Head of caudate nucleus (tissue), 42 donors: Measurements from ENCODE around the gene ARMH4.

Experiments used
- DNase-seq, 42 donors: peaks; one replicate each; pipeline versions ENCODE4 v3.0.0 to v3.0.0-alpha.2; 2020 to 2021; ENCODE audit warnings: mixed read lengths in 7 of 42
- intact Hi-C: fragments of 100-400 bp; cut with DNase I; formaldehyde crosslinking; loops from one replicate; pipeline ENCODE4 v1.15.0; 2022

Gene ARMH4

GRCh38 chr14:58073516-58073915 is 78.5 kb downstream of the ARMH4 start:
- no peak for DNase-seq
- intact Hi-C loops: loop anchor here (10.0 kb wide), 1 partner anchor 589 kb away; no protein-coding TSS in a partner anchor

GRCh38 chr14:58072288-58073071 is 79.5 kb downstream of the ARMH4 start:
- intact Hi-C loops: loop anchor here (10.0 kb wide), 1 partner anchor 588 kb away; no protein-coding TSS in a partner anchor
- peak in 34 of 42 donors; percentile 14 to 78 (median 54) for DNase-seq

- intact Hi-C loops: loop anchor here (10.0 kb wide), 1 partner anchor 587 kb away; no protein-coding TSS in a partner anchor
Measured at GRCh38 chr14:58071341-58071740, 80.7 kb downstream of the ARMH4 start.

GRCh38 chr14:58068306-58068705 is 83.7 kb downstream of the ARMH4 start:
- intact Hi-C loops: loop anchor here (10.0 kb wide), 1 partner anchor 194 kb away; no protein-coding TSS in a partner anchor

More at GRCh38 chr14:58071341-58071740, 80.7 kb downstream of the ARMH4 start:
- DNase-seq: no peak

GRCh38 chr14:58066115-58066514 is 85.9 kb downstream of the ARMH4 start:
- no peak for DNase-seq
- intact Hi-C loops: loop anchor here (10.0 kb wide), 1 partner anchor 191 kb away; no protein-coding TSS in a partner anchor

More at GRCh38 chr14:58068306-58068705, 83.7 kb downstream of the ARMH4 start:
- no peak for DNase-seq

- intact Hi-C loops: loop anchor here (10.0 kb wide), 1 partner anchor 187 kb away; no protein-coding TSS in a partner anchor
- DNase-seq: peak in 37 of 42 donors; percentile 13 to 85 (median 50)
Measured at GRCh38 chr14:58061581-58061980, 90.4 kb downstream of the ARMH4 start.

GRCh38 chr14:58060898-58061297 is 91.1 kb downstream of the ARMH4 start:
- intact Hi-C loops: loop anchor here (10.0 kb wide), 1 partner anchor 186 kb away; no protein-coding TSS in a partner anchor
- no peak for DNase-seq

GRCh38 chr14:58060077-58060476 is 91.9 kb downstream of the ARMH4 start:
- intact Hi-C loops: loop anchor here (10.0 kb wide), 1 partner anchor 185 kb away; no protein-coding TSS in a partner anchor
- DNase-seq: no peak

GRCh38 chr14:58059126-58059525 is 92.9 kb downstream of the ARMH4 start:
- no peak for DNase-seq
- intact Hi-C loops: no loop called here

GRCh38 chr14:58055497-58056010 is 96.5 kb downstream of the ARMH4 start:
- intact Hi-C loops: no loop called here
- peak in 14 of 42 donors; percentile 10 to 71 (median 41) for DNase-seq

GRCh38 chr14:58054100-58054499 is 97.9 kb downstream of the ARMH4 start:
- intact Hi-C loops: no loop called here

GRCh38 chr14:58048219-58048618 is 103.8 kb downstream of the ARMH4 start:
- intact Hi-C loops: no loop called here
- no peak for DNase-seq

More at GRCh38 chr14:58054100-58054499, 97.9 kb downstream of the ARMH4 start:
- no peak for DNase-seq

GRCh38 chr14:58027904-58028303 is 124.1 kb downstream of the ARMH4 start:
- intact Hi-C loops: no loop called here

GRCh38 chr14:58026967-58027366 is 125.0 kb downstream of the ARMH4 start:
- DNase-seq: no peak
- intact Hi-C loops: no loop called here

More at GRCh38 chr14:58027904-58028303, 124.1 kb downstream of the ARMH4 start:
- no peak for DNase-seq

GRCh38 chr14:58026219-58026618 is 125.8 kb downstream of the ARMH4 start:
- intact Hi-C loops: no loop called here
- DNase-seq: no peak

GRCh38 chr14:58014778-58015177 is 137.2 kb downstream of the ARMH4 start:
- DNase-seq: no peak
- intact Hi-C loops: no loop called here

GRCh38 chr14:58002618-58003017 is 149.4 kb downstream of the ARMH4 start:
- intact Hi-C loops: no loop called here
- DNase-seq: no peak

- intact Hi-C loops: no loop called here
- no peak for DNase-seq
Measured at GRCh38 chr14:57999979-58000378, 152.0 kb downstream of the ARMH4 start.

- DNase-seq: no peak
- intact Hi-C loops: no loop called here
Measured at GRCh38 chr14:57999471-57999870, 152.5 kb downstream of the ARMH4 start.

GRCh38 chr14:57998766-57999165 is 153.2 kb downstream of the ARMH4 start:
- no peak for DNase-seq
- intact Hi-C loops: no loop called here
